GM18861 (cell line): ENCODE data around the gene KDM2A.
"Not testable (repeated sequence)": the region's sequence is repeated elsewhere in the genome, so short reads cannot be mapped to it uniquely, and the experiment has no call there.

Experiments
- ATAC-seq: cut with Tn5 transposase; IDR thresholded peaks from one replicate; pipeline ENCODE4 v1.9.1; 2021; ENCODE audit not compliant: unreplicated experiment

KDM2A gene

DNA sequence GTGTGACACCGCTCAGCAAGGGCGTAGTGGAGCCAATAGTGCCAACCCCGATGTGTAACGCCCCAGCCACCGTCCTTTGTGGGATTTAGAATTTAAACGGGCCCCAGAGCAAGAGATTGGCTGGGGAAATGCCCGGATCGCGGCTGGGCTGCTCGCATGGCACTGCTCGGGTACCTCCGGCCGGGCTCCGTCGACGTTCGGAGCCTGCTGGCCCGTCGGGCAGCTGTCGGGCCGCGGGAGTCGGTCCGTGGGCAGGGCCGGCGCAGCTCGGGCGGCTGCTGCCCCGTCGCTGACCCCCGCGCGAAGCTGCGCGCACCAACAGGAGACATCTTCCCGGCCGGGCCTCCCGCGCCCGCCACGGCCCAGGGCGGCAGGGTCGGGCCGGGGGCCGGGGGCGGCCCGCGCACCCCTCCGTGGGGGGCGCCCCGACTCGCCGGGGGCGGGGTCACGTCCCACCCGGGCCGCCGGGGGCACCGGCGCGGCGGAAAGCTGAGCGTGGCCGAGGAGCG, 1.3 kb upstream of the KDM2A start:
- peak; percentile 8 for ATAC-seq

DNA sequence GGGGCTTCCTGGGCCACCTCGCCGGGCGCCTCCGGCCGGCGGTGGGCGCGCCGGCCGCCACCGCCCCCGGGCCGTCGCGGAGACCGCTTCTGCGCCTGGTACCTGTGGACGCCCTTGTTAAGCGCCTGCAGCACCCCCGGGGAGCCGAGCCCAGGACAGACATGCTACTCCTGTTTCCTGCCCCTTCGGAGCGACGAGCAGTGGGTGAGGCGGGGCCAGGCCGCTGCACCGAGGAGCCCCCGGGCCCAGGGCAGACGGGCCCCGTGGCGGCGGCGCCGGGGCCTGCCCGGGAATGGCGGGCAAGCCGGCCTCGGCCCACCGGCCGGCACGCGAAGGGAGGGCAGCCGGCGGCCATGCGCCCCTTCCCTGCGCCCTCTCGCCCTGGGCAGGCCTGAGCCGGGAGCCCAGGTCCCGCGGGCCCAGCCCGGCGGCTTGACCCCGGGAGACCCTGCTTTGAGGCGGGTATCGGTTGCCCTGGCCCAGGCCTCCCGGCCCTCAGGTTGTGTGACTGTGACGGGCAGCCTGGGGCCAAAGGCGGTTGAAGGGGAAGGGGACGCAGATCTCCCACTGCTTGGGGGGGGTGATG, 789 bp upstream of the KDM2A start:
- peak; percentile 14 for ATAC-seq

DNA sequence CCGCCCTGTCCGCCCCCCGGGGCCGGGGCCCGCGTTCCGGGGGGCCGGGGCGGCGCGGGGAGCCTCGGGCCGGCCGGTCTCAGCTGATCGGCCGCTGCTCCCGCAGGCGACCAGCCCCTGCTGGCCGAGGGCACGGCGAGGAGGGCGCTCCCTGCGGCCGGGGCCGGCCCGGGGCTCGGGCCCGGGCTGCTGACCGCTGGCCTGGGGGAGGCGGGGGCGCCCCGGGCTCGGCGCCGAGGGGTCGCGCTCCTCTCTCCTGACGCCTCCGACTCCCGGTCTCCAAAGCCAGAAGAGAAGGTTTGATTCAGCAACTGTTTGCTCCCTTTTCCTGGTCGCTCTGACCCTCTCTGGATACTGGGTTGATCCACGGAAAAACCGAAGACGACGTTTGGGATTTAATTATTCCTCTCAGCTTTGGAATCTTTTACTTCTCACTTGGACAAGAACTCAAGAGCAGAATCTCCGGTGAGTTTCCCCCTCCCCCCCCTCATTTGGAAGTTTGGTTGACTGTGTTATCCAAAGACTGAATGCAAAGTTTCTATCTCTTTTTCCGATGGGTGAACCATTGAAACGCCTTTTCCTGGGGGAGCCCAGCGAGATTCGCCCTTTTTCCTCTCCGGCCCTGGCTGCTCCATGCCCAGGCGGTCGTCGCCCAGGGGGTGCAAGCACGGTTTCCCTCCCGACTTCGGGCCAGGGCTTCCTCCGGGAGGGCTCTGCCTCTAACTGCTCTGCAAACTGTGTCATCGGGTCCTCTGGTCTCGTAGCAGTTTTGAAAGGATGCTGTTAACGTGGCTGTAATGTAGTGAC, 725 bp downstream of the KDM2A start:
- peak; percentile 2 for ATAC-seq

DNA sequence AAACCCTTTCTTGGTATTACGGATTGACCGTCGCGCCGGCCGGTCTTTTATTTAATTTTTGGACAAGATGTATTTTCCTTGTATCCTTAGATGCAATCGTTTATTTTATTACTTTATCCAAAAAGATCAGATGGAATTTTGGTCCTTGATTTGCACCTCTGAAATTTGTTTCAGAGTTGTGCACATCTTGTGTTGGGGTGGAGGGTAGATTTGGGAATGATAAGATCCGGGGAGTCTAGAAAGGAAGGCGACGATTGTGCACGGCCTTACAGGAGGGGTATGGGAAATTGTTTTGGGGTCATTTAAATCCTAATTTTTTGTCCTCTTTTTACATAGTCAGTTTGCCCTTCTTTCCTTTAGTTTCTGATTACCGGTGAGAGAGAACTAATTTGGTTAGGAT, 1.4 kb downstream of the KDM2A start:
- no peak for ATAC-seq

DNA sequence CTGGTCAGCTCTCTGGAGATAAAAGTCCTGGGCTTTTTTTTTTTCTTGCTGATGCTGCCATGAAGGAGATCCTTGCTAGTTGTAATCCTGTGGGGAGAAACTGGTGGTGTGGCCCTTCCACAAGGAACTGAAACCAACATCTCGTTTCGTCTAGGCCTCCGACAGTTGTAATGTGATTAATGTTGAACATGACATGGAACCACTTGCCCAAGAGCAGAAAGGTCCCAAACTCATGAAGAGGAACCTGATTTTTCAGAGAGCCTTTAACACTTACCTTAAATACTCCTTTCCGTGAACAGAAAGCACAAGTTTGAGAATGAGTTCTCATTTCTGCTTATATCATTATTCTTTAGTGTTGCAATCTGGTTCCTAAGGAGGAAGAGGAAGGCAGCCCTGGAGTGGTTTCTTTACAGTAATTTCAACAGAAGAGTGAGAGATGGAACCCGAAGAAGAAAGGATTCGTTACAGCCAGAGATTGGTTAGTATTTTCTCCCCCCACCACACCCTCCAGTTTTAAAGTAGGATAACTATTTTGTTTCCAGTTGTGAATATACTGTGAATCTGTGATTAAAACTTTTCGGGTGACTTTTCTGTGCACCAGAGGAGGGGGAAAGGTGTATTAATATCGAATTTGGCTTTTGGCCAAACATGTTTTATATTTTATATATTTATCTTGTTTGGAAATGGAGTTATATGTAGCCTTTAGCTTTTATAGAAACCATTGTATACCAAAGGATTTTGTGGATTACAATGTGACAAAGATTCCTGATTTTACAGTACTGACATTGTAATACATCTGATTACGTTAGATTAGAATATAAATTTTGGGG, 2.0 kb downstream of the KDM2A start:
- ATAC-seq: no peak

DNA sequence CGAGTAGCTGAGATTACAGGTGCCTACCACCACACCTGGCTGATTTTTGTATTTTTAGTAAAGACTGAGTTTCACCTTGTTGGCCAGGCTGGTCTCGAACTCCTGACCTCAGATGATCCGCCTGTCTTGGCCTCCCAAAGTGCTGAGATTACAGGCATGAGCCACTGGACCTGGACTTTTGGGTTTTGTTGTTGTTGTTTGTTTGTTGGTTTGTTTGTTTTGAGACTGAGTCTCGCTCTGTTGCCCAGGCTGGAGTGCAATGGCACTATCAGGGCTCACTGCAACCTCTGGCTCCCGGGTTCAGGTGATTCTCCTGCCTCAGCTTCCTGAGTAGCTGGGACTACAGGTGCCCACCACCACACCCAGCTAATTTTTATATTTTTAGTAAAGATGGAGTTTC, 4.7 kb downstream of the KDM2A start:
- ATAC-seq: not testable (repeated sequence)

DNA sequence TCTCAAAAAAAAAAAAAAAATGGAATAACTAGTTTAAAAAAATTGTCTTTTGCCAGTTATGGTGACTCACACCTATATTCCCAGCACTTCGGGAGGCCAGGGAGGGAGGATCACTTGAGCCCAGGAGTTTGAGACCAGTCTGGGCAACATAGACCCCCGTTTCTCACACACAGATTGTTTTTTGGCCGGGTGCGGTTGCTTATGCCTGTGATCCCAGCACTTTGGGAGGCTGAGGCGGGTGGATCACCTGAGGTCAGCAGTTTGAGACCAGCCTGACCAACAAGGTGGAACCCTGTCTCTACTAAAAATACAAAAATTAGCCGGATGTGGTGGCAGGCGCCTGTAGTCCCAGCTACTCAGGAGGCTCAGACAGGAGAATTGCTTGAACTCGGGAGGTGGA, 7.2 kb downstream of the KDM2A start:
- ATAC-seq: not testable (repeated sequence)

DNA sequence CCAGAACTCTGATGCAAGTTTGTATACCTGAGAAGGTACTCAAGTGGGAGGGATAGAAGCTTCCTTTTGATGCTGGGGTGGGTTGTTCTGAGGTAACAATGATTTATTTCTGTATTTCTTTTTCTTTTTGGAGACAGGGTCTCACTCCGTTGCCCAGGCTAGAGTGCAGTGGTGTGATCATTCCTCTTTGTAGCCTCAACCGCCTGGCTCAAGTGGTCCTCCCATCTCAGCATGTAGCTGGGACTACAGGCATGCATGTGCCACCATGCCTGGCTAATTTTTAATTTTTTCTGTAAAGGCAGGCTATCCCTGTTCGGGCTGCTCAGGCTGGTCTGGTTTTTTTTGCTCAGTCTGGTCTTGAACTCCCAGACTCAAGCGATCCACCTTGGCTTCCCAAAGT, 7.9 kb downstream of the KDM2A start:
- no peak for ATAC-seq

DNA sequence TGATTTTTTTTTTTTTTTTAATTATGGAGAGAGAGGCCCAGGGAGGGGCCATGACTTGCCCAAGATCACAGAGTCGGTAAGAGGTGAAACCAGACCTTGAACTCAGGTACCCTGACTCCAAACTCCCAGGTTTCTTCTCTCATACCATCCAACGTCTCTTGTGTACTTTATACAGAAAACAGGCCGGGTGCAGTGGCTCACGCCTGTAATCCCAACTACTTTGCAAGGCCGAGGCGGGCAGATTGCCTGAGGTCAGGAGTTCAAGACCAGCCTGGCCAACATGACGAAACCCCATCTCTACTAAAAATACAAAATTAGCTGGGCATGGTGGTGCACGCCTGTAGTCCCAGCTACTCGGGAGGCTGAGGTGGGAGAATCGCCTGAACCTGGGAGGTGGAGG, 11.8 kb downstream of the KDM2A start:
- ATAC-seq: not testable (repeated sequence)

DNA sequence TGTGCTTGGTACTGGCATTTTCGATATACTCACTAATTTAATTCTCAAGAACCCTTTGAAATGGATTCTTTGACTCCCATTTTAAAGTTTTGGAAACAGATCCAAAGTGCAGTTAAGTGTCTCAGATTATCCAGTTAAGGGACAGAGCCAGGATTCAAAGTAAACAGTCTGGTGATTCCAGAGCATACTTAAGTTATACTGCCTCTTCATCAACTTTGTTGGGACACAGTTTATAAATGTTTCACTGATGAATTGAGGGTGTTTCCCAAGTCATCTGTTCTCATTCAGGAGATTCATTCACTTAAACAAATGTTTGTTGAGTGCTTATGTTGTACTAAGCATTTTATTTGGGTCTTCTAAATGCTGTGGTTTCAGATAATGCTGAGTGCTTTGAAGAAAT, 17.1 kb downstream of the KDM2A start:
- no peak for ATAC-seq

DNA sequence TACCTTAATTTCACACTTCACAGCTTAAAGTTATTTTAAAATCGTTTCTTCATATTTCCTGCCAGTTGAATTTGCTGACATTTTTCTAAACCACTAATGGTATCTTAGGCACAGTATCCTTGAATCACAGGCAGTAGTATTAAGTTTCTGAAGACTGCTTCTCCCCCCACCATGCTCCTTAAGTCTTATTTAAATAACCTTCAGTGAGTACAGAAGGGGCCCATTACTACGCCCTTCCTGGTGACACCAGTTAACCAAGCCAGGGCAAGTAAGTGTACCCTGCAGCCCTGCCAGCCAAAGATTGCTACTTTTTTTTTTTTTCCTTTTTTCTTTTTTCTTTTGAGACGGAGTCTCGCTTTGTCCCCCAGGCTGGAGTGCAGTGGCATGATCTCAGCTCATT, 19.9 kb downstream of the KDM2A start:
- no peak for ATAC-seq

DNA sequence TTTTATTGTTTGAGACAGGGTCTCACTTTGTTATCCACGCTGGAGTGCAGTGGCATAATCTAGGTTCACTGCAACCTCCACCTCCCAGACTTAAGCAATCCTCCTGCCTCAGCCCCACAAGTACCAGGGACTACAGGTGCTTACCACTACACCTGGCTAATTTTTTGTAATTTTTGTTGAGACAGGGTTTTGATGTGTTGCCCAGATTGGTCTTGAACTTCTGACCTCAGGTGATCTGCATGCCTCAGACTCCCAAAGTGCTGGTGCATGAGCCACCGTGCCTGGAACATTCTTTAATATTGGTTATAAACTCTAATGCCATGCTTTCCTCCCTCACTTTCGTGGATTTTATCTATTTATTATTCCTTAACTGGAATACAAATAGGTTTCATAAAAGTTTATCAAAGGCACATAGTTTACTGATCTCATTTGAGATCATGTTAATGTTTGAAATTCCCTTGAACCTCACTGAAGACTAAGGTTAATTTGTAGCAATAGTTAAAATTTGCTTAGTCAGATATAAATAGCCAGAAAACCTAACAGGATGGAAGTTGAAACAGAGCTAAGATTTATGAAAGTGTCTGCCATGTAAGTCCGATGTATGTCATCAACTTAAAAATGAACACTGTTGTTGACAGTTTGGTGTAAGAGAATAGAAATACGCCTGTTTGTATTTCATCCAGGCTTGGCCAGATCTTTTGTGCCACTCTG, 27.6 kb downstream of the KDM2A start:
- ATAC-seq: no peak

DNA sequence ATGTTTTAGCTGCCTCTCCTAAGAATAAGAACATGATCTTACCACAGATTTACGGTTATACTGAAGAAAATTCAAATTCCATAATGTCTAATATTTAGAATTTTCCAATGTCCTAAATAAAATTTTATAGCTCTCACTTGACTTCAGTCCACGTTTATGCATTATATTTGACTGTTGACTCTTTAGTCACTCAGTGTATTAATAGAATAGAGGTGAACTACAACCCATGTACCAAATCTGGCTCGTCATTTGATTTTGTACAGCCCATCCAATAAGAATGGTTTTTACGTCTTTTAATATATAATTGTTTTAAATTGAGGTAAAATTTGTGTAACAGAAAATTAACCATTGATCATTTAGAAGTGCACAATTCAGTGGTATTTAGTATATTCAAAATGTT, 34.9 kb downstream of the KDM2A start:
- no peak for ATAC-seq

DNA sequence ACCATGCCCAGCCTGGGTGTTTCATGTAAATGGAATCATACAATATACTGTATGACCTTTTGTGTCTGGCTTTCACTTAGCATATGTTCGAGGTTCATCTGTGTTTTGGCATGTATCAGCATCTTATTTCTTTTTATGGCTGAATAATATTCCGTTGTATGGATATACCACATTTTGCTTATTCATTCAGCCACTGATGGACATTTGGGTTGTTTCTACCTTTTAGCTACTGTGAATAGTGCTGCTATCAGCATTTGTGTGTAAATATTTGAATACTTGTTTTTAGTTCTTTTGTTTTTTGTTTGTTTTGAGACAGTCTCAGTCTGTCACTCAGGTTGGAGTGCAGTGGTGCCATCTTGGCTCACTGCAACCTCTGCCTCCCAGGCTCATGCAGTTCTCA, 35.7 kb downstream of the KDM2A start:
- ATAC-seq: no peak

DNA sequence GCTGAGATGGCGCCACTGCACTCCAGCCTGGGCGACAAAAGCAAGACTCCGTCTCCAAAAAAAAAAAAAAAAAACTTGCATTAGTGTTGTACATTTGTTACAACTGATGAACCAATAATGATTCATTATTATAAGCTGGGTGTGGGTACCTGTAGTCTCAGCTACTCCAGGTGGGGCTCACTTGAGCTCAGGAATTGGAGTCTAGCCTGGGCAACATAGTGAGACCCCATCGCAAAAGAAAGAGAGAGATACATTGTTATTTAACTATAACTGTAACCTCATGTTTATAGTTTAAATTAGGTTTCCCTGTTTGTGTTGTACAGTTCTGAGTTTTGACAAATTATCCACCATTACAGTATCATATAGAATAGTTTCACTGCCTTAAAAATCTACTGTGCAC, 38.6 kb downstream of the KDM2A start:
- no peak for ATAC-seq

DNA sequence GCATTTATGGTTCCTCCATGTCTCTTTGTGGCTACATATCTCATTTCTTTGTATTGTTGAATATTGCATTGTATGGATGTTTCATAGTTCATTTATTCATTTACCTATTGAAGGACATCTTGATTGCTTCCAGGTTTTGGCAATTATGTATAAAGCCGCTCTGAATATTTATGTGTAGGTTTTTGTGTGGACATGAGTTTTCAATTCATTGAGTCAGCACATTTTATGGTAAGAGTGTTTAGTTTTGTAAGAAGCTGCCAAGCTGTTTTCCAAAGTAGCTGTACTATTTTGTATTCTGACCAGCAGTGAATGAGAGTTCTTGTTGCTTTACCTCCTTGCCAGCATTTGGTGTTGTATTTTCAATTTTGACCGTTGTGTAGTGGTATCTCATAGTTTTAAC, 39.2 kb downstream of the KDM2A start:
- no peak for ATAC-seq

DNA sequence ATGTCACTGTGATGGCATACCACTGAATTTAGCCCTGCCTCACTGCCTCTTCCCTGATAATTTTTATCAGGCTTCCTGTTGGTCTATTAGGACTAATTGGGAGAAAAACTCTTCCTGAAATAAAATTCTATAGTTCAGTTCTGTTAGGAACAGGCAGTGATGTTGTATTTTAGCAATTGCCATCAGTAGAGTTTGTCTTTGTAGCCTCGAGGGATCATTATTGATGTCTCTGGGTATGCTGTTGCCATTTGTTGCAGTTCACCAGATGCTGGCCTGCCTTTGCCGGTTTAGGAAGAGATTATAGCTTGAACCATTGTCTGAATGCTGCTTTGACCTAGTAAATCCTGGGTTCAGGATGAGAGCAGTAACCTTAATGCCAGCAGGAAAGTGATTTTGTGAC, 41.0 kb downstream of the KDM2A start:
- no peak for ATAC-seq

DNA sequence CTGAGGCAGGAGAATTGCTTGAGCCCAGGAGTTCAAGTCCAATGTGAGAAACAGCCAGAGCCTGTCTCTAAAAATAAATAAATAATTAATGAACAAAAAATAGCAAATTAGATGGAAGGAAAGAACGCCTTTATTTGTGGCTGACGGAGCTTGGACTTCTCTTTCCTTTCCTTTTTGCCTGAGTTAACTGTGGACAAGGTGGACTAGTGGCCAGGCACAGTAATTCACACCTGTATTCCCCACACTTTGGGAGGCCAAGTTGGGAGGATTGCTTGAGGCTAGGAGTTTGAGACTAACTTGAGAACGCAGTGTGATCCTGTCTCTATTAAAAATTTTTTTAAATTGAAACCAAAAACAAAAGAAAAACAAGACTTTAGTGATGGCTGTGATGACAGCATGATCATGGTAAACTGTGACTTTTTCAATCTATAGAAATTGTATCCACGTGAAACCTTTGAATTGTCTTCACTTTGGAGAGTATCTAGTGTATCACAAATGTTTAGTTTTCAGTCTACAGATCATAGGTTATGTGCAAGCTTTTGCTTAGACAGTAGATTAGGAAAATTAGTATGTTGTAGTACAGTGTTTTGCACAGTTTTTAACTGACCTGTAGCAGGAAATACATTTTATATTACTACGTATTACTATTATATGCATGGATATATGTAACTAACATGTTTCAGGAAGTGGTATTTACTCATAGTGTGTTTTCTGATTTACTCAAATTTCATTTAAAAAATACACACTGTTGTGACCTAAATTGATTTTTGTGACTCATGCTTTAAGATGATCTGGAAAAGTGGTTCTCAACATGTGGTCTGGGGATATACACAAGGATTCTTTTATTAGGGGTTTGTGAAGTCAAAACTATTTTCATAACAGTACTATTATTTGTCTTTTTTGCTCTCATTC, 42.1 kb downstream of the KDM2A start:
- ATAC-seq: no peak

DNA sequence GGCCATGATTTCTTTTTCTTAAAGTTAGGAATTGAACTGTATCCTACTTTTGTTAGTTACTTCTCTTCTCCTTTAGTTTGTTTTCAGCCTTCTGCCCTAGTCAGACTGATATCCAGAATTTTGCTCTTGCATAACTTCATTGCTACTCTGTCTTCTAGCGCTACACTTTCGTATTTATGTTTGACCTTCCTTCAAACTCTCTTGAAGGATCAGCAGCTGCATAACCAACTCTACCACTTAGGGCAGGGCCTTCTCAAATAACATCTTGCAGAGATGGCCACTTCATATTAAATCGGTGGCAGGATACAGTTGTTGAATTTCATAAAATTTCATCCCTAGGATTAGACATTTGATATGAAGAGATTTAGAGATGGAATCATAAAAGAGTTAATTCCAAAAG, 43.9 kb downstream of the KDM2A start:
- no peak for ATAC-seq

DNA sequence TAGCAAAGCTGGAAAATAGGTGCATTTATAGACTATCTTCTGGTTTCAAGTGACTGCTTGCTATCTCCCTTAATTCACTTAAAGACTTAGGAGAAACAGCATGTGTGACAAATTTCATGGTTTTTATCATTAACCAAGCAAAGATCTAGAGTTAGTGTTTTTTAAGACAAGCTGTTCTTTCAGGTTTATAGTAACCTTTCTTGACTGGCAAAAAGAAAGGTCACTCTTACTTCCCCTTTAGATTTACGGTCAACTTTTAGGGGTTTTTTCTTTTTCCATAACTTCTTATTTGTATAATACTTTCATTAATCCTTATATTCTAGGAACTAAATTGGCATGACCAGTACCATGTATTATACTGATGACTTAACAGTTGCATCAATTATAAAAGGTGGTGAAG, 46.6 kb downstream of the KDM2A start:
- no peak for ATAC-seq
